HG02678 (cell line): ENCODE results near the gene DGKA.
"Not testable (repeated sequence)": the region's sequence is repeated elsewhere in the genome, so short reads cannot be mapped to it uniquely, and the experiment has no call there.

Experiments
- ATAC-seq: cut with Tn5 transposase; IDR thresholded peaks from one replicate; pipeline ENCODE4 v1.9.1; 2021; ENCODE audit warnings: mild to moderate bottlenecking, moderate library complexity; ENCODE audit not compliant: unreplicated experiment

DGKA gene

DNA sequence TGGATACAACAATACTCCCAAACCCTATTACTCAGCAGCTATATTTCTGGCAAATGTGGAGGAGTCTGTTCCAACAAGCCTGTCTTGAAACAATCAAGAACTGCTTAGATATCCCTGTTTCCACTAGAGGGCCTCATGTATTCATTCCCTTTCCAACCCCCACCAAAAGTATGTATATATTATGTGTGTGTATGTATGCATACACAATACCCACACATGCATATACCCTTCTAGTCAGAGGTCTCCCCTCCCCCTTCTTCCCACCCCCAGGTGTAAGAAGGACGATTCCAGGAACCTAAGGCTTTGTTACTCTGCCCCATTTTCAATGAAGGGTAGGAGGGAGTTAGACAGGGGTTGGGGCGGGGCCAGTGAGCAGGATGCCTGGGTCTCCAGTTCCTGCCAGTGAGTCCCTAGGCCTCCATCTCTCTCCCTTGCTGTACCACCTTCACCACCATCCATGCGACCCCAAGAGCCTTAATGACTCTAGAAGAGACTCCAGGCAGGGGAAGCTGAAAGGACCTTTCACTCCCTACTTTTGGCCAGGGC is at the start of gene DGKA:
TSS of gene DGKA (plus strand) at position 392 of the 546 bp plus-strand sequence. CDS start 5,342 bp downstream, outside the sequence.
- peak; percentile 13 for ATAC-seq

GRCh38 chr12:55885113-55885512 is 45.8 kb upstream of the DGKA start:
- no peak for ATAC-seq

DNA sequence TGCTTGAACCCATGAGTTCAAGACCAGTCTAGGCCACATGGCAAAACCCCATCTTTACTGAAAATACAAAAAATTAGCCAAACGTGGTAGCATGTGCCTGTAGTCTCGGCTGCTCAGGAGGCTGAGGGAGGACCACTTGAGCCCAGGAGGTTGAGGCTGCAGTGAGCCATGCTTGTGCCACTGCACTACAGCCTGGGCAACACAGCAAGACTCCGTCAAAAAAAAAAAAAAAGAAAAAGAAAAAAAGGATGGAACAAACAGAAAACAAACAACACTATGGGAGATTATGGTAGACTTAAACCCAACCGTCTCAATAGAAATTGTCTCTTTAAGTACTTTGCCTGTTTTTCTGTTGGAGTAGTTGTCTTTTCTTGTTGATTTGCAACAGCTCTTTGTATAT is 39.7 kb upstream of the DGKA start:
- ATAC-seq, result no peak

DNA sequence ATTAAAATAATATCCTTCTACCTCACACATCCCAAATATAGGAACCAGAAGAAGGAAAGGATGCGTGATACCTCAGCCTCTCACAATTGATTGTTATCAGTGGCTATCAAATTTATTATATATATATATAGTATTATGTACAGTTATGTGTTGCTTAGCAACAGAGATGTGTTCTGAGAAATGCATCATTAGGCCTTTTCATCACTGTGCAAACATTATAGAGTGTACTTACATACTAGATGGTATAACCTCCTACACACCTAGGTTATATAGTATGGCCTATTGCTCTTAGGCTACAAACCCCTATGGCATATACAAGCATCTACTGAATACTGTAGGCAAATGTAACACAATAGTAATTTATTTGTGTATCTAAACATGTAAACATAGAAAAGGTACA is 37.2 kb upstream of the DGKA start:
- no peak for ATAC-seq

GRCh38 chr12:55899082-55899481 is 31.9 kb upstream of the DGKA start:
- no peak for ATAC-seq

GRCh38 chr12:55901881-55902490 is 29.0 kb upstream of the DGKA start:
- no peak for ATAC-seq

DNA sequence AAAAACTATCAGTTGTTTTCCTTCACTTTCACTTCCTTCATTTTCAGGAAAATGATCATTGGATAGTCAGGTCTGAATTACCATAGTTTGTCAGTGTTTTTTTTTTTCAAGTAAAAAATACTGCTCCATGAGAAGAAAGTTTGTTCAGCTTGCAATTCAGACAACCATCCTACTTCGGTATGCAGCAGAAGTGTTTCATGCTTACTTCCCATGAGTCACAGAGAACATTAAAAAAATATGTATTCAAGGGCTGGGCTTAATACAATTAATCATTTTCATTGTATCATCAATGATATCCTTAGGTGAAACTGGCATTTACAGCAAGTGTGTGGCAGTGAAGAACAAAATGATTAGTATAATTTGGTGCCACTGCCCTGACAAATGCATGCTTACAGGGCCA is 24.9 kb upstream of the DGKA start:
- no peak for ATAC-seq

- ATAC-seq, result no peak
These were observed 22.0 kb upstream of the DGKA start for GRCh38 chr12:55908726-55909512.

GRCh38 chr12:55909513-55909884 is 21.5 kb upstream of the DGKA start:
- ATAC-seq, result no peak

DNA sequence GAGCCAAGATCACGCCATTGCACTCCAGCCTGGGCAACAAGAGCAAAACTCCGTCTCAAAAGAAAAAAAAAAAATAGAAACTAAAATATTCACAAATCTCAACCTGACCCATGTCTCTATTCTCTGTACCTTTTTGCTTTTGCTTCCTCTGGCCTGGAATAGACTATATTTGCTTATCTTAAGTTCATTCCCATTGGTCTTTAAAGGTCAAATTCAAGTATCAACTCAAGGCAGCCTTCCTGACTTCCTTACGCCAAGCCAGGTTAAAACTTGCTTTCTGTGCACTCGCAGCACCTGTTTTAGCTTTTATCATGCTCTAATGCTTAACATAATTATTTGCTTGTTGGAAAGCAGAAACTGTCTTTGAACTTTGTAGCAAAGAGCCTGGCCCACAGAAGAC is 18.1 kb upstream of the DGKA start:
- no peak for ATAC-seq

DNA sequence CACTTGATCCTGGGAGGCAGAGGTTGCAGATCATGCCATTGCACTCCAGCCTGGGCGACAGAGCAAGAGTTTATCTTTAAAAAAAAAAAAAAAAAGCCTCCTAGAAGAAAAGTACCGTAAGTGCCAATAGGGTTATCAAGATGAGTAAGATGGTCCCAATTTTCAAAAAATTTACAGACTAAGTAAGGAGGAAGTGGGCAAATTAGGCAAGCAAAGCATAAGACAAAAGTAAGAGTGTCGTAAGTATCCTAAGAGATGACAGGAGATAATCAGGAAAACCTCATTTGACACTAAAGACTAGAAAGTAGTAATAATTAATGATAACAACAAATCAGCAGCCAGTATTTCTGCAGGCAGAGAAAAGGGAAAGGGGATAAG is 15.5 kb upstream of the DGKA start:
- no peak for ATAC-seq

DNA sequence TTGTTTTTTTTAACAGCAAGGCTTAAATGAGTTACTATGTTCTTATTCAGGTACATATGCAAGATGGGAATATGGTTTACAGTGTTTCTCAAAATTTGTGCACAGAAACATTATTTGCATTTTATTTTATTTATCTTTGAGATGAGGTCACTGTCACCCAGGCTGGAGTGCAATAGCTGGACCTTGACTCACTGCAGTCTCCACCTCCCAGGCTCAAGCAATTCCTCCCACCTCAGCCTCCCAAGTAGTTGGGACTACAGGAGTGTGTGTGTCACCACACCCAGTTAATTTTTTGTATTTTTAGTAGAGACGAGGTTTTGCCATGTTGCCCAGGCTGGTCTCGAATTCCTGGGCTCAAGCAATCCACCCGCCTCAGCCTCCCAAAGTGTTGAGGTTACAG is 11.9 kb upstream of the DGKA start:
- ATAC-seq, result not testable (repeated sequence)

- ATAC-seq, result no peak
These were observed 8.8 kb upstream of the DGKA start for GRCh38 chr12:55922126-55922525.

DNA sequence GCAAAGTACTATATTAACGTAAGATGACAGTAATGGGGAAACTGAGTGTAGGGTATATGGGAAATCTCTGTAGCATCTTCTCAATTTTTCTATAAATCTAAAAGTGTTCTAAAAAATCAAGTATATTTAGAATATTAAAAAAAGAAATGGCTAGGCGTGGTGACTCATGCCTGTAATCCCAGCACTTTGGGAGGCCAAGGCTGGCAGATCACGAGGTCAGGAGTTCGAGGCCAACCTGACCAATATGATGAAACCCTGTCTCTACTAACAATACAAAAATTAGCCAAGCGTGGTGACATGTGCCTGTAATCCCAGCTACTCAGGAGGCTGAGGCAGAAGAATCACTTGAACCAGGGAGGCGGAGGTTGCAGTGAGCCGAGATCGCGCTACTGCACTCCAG is 7.3 kb upstream of the DGKA start:
- ATAC-seq, result not testable (repeated sequence)

DNA sequence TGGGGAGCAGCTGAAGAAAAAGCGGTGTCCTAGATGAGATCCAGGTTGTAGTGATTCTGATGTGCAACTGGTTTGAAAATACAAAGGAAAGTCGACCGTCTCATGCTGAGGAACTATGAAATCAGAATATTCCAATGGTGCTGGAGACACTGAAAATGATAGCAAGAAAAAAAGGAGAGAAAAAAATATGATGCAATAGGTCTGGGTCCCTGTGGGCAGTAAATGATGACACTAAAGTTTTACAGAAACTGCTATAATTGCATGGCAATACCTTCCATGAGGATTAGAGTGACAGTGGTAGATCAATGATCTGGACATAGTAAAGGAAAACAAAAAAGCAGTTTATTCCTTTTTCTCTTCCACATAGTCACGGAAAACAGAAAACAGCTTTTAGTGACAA is 5.6 kb upstream of the DGKA start:
- no peak for ATAC-seq

DNA sequence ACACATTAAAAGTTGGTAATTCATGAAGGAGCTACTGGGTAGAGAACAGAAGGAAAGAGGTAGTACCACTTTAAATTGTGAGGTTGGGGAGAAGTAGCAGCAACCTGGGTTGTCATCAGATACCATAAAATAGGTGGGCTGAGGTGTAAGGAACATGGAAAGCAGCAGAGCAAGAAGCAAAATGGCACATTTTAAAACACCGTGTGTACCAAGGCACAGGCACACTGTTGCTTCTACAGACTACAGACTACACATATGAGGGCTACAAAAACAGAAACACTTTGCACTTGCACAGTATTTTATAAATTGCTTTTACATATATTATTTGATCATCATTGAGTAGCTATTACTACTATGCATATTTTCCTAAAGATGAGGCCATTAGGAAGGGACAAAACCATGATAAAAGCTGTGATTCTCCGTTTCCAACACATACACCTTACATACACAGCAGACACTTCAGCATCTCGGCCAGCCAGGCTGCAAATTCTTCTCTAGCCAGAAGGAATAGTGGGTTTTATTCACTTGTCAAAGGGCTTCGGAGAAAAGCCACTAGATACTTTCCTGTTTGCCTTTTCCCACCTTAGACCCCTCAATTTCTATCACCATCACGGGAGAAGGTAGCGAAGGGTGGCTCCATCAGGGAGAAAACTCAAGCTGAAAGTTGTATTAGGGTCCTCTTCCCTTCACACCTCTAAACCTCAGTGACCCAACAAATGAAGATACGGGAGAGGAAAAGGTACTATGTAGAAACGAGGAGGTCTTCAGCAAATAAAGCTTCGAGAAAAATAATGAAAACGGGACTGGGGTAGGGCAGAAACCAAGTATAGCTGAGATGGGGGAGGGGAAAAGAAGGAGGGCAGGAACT is 4.9 kb upstream of the DGKA start:
- ATAC-seq, result no peak

GRCh38 chr12:55926738-55927587 is 4.0 kb upstream of the DGKA start:
- peak; percentile 40 for ATAC-seq

GRCh38 chr12:55927588-55928502 is 3.1 kb upstream of the DGKA start, which contains the start of gene PYM1:
PYM1 (minus strand) TSS chr12:55927894; CDS start chr12:55927761, 133 bp downstream.
- ATAC-seq, result peak; percentile 43

GRCh38 chr12:55929306-55929791 is 1.6 kb upstream of the DGKA start:
- peak; percentile 33 for ATAC-seq
